Gastrocnemius medialis (tissue), 4 donors: ENCODE data around the gene VAMP8. TPM values are rescaled to one million over a fixed set of nuclear protein-coding genes. Genes with fewer than 3 reads are reported as not detected.

Experiments
- ATAC-seq, 2 donors: fragments of 150-250 bp; one replicate each; pipeline ENCODE4 v1.9.1; 2016
- DNase-seq, 2 donors: peaks; one replicate each; pipeline ENCODE4 v3.0.0-alpha.2; 2019
- H3K27ac ChIP-seq, 4 donors: fragments of 200-600 bp; sonication (generic); 1 replicate in 1 of 4; 2 replicates in 3 of 4; pipeline ENCODE4 v1.5.1; 2016 to 2018; ENCODE audit warnings: mild to moderate bottlenecking in 2 of 4, moderate library complexity in 1 of 4
- H3K27me3 ChIP-seq, 3 donors: fragments of 200-600 bp; sonication (generic) in 2 of 3; 1 replicate in 1 of 3; 2 replicates in 2 of 3; pipeline versions ENCODE4 v1.5.1 to v1.6.0; 2016 to 2019; ENCODE audit warnings: mild to moderate bottlenecking in 1 of 3, moderate library complexity in 1 of 3
- H3K36me3 ChIP-seq, 2 donors: fragments of 200-600 bp; sonication (generic) in 1 of 2; one replicate each; pipeline ENCODE4 v1.5.1; 2017 to 2018
- H3K4me1 ChIP-seq, 2 donors: fragments of 200-600 bp; sonication (generic) in 1 of 2; one replicate each; pipeline ENCODE4 v1.5.1; 2016 to 2017; ENCODE audit warnings: mild to moderate bottlenecking in 2 of 2
- H3K4me3 ChIP-seq, 4 donors: fragments of 200-600 bp; sonication (generic) in 3 of 4; 1 replicate in 1 of 4; 2 replicates in 3 of 4; pipeline ENCODE4 v1.5.1; 2016 to 2019; ENCODE audit warnings: mild to moderate bottlenecking in 2 of 4
- H3K9me3 ChIP-seq, 3 donors: fragments of 200-600 bp; sonication (generic) in 2 of 3; 1 replicate in 1 of 3; 2 replicates in 2 of 3; pipeline ENCODE4 v1.5.1; 2016 to 2019
- POLR2A ChIP-seq, 2 donors: fragments of 450-650 bp; IDR thresholded peaks; one replicate each; pipeline ENCODE4 v1.6.1; 2017; ENCODE audit warnings: antibody characterized with exemption in 2 of 2, mild to moderate bottlenecking in 2 of 2, moderate library complexity in 2 of 2
- in situ Hi-C, 4 donors: fragments of 200-750 bp; cut with MboI; loops; one replicate each; pipeline versions ENCODE4 v1.15.0 to v1.8.0; 2017; ENCODE audit warnings: low sequenced_read_pairs in 4 of 4
- intact Hi-C: fragments of 100-400 bp; cut with DNase I; formaldehyde crosslinking; loops from one replicate; pipeline ENCODE4 v1.15.1; 2023; ENCODE audit warnings: low total_unique reads
- total RNA-seq, 4 donors: library from RNA; depleted of rRNA; stranded (reverse); fragments of >200 nt; gene quantifications; one replicate each; pipeline versions ENCODE4 v1.1.0 to v1.2.3, GENCODE V29; 2016
- TF ChIP-seq, protein P1 (sequence below), 5 experiments: fragments of 450-650 bp in 3 of 5; fragments of 200-600 bp in 2 of 5; sonication (generic) in 2 of 5; IDR thresholded peaks in 4 of 5; conservative IDR thresholded peaks in 1 of 5; 1 replicate in 4 of 5; 2 replicates in 1 of 5; pipeline ENCODE4 v1.5.1; 2016 to 2019; ENCODE audit warnings: antibody characterized with exemption in 5 of 5, mild to moderate bottlenecking in 3 of 5, moderate library complexity in 3 of 5

VAMP8 gene
- total RNA-seq, 4 donors from 2014 or later, result 5.3 to 12.1 (median 7.1) TPM

GRCh38 chr2:85580206-85580605 lies 2.8 kb downstream of the VAMP8 start:
- intact Hi-C loops (no loop called here), in situ Hi-C loops (no loop called here)
- no peaks in the 10 kb centered on the region for H3K27me3 ChIP-seq
- DNase-seq (no peak), ATAC-seq (no peak)
- no peaks in the 10 kb centered on the region for H3K9me3 ChIP-seq
- H3K4me3 ChIP-seq, result no peak overlapping the region
- H3K36me3 ChIP-seq, result no peaks in the 10 kb centered on the region
- TF ChIP-seq POLR2A (IDR thresholded peaks at IDR 0.05), result no peak
- peaks cover 38 to 44% of the 10 kb centered on the region in 2 donors for H3K4me1 ChIP-seq
- H3K27ac ChIP-seq, result peak overlapping the region; percentile 73 to 92 (median 82)

GRCh38 chr2:85582492-85582891 lies 5.1 kb downstream of the VAMP8 start:
- DNase-seq, result no peak
- intact Hi-C loops, result no loop called here
- no peak for ATAC-seq
- Histone ChIP-seq H3K27ac (peak overlapping the region in 2 of 4 donors; percentile 89 to 98), H3K9me3 (no peaks in the 10 kb centered on the region), H3K27me3 (no peaks in the 10 kb centered on the region), H3K4me1 (peaks cover 57 to 62% of the 10 kb centered on the region in 2 donors), H3K4me3 (no peak overlapping the region), H3K36me3 (no peaks in the 10 kb centered on the region)
- in situ Hi-C loops, result no loop called here
- TF ChIP-seq, protein P1, sequence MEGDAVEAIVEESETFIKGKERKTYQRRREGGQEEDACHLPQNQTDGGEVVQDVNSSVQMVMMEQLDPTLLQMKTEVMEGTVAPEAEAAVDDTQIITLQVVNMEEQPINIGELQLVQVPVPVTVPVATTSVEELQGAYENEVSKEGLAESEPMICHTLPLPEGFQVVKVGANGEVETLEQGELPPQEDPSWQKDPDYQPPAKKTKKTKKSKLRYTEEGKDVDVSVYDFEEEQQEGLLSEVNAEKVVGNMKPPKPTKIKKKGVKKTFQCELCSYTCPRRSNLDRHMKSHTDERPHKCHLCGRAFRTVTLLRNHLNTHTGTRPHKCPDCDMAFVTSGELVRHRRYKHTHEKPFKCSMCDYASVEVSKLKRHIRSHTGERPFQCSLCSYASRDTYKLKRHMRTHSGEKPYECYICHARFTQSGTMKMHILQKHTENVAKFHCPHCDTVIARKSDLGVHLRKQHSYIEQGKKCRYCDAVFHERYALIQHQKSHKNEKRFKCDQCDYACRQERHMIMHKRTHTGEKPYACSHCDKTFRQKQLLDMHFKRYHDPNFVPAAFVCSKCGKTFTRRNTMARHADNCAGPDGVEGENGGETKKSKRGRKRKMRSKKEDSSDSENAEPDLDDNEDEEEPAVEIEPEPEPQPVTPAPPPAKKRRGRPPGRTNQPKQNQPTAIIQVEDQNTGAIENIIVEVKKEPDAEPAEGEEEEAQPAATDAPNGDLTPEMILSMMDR (IDR thresholded peaks at IDR 0.05 in 4 of 5, conservative IDR thresholded peaks at IDR 0.05 in 1 of 5), result no peak
- TF ChIP-seq POLR2A (IDR thresholded peaks at IDR 0.05), result no peak

GRCh38 chr2:85583667-85584353 lies 6.4 kb downstream of the VAMP8 start:
- Histone ChIP-seq H3K36me3 (no peaks in the 10 kb centered on the region), H3K27ac (peak overlapping the region; percentile 88 to 98 (median 90)), H3K4me1 (peaks cover 57 to 62% of the 10 kb centered on the region in 2 donors), H3K27me3 (no peaks in the 10 kb centered on the region), H3K4me3 (peak overlapping the region; percentile 59 to 89 (median 64)), H3K9me3 (no peaks in the 10 kb centered on the region)
- TF ChIP-seq, protein P1 (IDR thresholded peaks at IDR 0.05 in 4 of 5, conservative IDR thresholded peaks at IDR 0.05 in 1 of 5), result no peak
- no peak for TF ChIP-seq POLR2A (IDR thresholded peaks at IDR 0.05)
- DNase-seq (no peak), ATAC-seq (peak in 1 of 2 donors; percentile 31)
- intact Hi-C loops (no loop called here), in situ Hi-C loops (no loop called here)

DNA sequence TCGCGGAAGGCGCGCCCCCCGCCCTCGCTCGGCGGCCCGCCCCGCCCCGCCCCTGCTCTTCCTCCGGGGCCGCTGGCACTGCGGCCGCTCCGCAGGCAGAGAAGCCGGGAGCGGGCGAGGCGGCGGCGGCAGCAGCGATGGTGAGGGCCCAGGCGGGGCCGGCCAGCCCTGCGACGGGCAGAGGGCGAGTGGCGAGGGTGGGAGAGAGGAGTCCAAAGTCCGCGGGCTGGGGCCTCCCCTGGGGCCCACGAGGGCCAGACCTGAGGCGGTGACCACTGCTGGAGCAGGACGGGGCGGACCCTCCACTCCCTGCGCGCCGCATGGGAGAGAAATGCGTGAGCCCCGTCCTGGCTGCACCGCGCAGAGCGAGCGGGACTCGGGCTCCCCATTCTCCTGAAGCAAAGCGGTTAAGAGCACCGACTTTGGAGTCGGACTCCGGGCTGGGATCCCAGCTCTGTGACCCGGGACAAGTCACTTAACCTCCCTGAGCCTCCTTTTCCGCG lies 7.0 kb downstream of the VAMP8 start, which contains the start of gene VAMP5:
Gene VAMP5 (plus strand): TSS at position 78 of the 503 bp plus-strand sequence. CDS start 60 bp downstream, at position 138.
- ATAC-seq, result peak; percentile 32 to 35
- Histone ChIP-seq H3K9me3 (no peaks in the 10 kb centered on the region), H3K27me3 (no peaks in the 10 kb centered on the region), H3K36me3 (no peaks in the 10 kb centered on the region), H3K27ac (peak within 1 kb of the TSS; percentile 88 to 98 (median 90)), H3K4me1 (peaks cover 58 to 62% of the 10 kb centered on the region in 2 donors), H3K4me3 (peak within 1 kb of the TSS; percentile 59 to 89 (median 64))
- peak in 1 of 2 donors; percentile 17 for TF ChIP-seq POLR2A (IDR thresholded peaks at IDR 0.05)
- TF ChIP-seq, protein P1 (IDR thresholded peaks at IDR 0.05 in 4 of 5, conservative IDR thresholded peaks at IDR 0.05 in 1 of 5), result no peak
- DNase-seq, result no peak
- in situ Hi-C loops, result no loop called here
- intact Hi-C loops, result no loop called here
